ENCODE results near the gene IGFBP7. TPM values are rescaled to one million over a fixed set of nuclear protein-coding genes. Genes with fewer than 3 reads are reported as not detected.

IGFBP7 gene
- polyA plus RNA-seq, 2 of the 4 experiments (the other 2 are of a cell fraction): 133 to 227 TPM

DNA sequence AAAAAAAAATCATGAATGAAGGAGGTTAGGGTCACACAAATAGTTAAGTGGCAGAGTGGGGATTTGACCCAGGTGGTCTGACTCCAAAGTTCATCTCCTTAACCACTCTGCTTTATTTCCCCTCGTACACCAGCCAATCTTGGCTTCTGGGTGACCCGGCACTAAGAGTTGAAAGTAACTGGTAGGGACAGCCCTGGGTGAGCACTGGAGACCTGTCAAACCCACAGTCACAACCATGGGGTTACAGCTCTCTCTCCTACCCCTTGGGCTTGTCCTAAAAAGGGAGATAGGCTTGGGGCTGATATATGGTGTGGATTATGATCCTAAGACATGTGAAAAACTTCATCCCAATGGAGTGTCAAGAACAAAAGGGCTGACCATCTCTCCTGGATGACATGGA, 12.5 kb downstream of the IGFBP7 start:
- FAIRE-seq (no peak), ATAC-seq (no peak), DNase-seq (ENCODE audit: low read depth in 1 of 2, low spot score in 1 of 2) (no peak)
- CTCF ChIA-PET: interaction anchor here (1.1 kb wide), 1 partner anchor 18 kb away, joined by 4 read pairs; no protein-coding TSS in a partner anchor
- peak overlapping the region; percentile 48 to 79; a peak in 5 of 6 replicates for H3K27ac ChIP-seq
- H3K4me2 ChIP-seq: no peak overlapping the region
- TF ChIP-seq, protein P1, sequence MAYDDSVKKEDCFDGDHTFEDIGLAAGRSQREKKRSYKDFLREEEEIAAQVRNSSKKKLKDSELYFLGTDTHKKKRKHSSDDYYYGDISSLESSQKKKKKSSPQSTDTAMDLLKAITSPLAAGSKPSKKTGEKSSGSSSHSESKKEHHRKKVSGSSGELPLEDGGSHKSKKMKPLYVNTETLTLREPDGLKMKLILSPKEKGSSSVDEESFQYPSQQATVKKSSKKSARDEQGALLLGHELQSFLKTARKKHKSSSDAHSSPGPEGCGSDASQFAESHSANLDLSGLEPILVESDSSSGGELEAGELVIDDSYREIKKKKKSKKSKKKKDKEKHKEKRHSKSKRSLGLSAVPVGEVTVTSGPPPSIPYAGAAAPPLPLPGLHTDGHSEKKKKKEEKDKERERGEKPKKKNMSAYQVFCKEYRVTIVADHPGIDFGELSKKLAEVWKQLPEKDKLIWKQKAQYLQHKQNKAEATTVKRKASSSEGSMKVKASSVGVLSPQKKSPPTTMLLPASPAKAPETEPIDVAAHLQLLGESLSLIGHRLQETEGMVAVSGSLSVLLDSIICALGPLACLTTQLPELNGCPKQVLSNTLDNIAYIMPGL (CRISPR knock-in tag; IDR thresholded peaks at IDR 0.05; ENCODE audit: borderline replicate concordance): no peak
- TF ChIP-seq JUNB (IDR thresholded peaks at IDR 0.05) (no peak), CBX2 (IDR thresholded peaks at IDR 0.05; ENCODE audit: borderline replicate concordance, low read depth) (no peak), TP53 (CRISPR knock-in tag; IDR thresholded peaks at IDR 0.05) (no peak), SMC3 (IDR thresholded peaks at IDR 0.05) (no peak), RFX5 (IDR thresholded peaks at IDR 0.05) (no peak), ZC3H11A (IDR thresholded peaks at IDR 0.05) (no peak)
- TF ChIP-seq, protein P2, sequence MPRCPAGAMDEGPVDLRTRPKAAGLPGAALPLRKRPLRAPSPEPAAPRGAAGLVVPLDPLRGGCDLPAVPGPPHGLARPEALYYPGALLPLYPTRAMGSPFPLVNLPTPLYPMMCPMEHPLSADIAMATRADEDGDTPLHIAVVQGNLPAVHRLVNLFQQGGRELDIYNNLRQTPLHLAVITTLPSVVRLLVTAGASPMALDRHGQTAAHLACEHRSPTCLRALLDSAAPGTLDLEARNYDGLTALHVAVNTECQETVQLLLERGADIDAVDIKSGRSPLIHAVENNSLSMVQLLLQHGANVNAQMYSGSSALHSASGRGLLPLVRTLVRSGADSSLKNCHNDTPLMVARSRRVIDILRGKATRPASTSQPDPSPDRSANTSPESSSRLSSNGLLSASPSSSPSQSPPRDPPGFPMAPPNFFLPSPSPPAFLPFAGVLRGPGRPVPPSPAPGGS (IDR thresholded peaks at IDR 0.05): no peak
- H3K4me1 ChIP-seq: peaks cover 99% of the 10 kb centered on the region
- H3K4me3 ChIP-seq: no peak overlapping the region
- WGBS (ENCODE audit: missing lambda C conversion rate): 93% methylated on average over 2 of the region's 2 CpGs
- H3K9me3 ChIP-seq: no peaks in the 10 kb centered on the region
- POLR2A ChIA-PET: no interaction called here

DNA sequence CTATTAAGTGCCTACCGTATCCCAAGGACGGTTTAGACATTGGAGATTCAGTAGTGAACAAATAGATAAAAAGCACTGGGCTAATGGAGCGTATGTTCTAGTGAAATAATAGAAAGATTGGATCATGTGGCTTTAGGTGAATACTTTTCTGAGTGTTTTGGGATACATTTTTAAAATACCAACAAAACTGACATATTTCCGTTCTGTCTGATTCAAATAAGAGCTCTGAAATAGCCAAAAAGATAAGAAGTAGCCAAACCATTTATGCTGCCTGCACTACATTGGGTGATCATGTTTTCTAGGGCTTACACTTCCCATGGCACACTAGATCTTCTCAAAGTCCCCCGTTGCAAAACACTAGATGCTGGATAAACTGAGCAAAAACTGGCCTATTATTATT, 14.2 kb downstream of the IGFBP7 start:
- 74% methylated on average over 5 of the region's 5 CpGs for WGBS (ENCODE audit: missing lambda C conversion rate)
- peaks cover 93% of the 10 kb centered on the region for H3K4me1 ChIP-seq
- FAIRE-seq: no peak
- peak overlapping the region; percentile 65 to 86; a peak in 5 of 6 replicates for H3K27ac ChIP-seq
- no peaks in the 10 kb centered on the region for H3K9me3 ChIP-seq
- POLR2A ChIA-PET: no interaction called here
- ATAC-seq: no peak
- H3K4me3 ChIP-seq: no peak overlapping the region
- DNase-seq (ENCODE audit: low read depth in 1 of 2, low spot score in 1 of 2): no peak
- CTCF ChIA-PET: no interaction called here
- peak overlapping the region; percentile 74; the same call in 2 of the 3 replicates for H3K4me2 ChIP-seq
- TF ChIP-seq, protein P3, sequence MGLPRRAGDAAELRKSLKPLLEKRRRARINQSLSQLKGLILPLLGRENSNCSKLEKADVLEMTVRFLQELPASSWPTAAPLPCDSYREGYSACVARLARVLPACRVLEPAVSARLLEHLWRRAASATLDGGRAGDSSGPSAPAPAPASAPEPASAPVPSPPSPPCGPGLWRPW (IDR thresholded peaks at IDR 0.05): no peak

DNA sequence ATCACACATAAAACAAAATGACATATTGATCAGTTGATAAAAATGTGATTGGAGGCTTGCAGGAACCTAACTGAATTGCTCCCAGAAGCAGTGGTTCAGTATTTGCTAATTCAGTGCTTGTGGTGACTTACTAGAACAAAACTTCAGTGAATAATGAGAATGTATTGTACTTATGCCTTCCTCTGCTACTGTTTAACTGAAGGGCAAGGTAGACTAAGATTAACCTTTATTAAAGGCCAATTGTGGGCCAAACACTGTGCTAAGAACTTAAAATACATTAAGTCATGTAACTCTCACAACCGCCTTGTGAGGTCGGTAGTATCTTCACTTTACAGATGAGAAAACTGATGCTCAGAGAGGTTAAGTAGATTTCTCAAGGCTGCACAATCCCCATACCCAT, 14.9 kb downstream of the IGFBP7 start:
- 33% methylated on average over 2 of the region's 2 CpGs for WGBS (ENCODE audit: missing lambda C conversion rate)
- peak overlapping the region; percentile 65 to 86 for H3K27ac ChIP-seq
- DNase-seq (ENCODE audit: low read depth in 1 of 2, low spot score in 1 of 2) (no peak), ATAC-seq (peak in 1 of 2 experiments; percentile 13; a peak in 2 of 6 replicates), FAIRE-seq (no peak)
- no peak for TF ChIP-seq CEBPB (IDR thresholded peaks at IDR 0.05)
- TF ChIP-seq, protein P4, sequence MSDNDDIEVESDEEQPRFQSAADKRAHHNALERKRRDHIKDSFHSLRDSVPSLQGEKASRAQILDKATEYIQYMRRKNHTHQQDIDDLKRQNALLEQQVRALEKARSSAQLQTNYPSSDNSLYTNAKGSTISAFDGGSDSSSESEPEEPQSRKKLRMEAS (IDR thresholded peaks at IDR 0.05): no peak
- no peak for TF ChIP-seq TP53 (CRISPR knock-in tag; IDR thresholded peaks at IDR 0.05)
- no peak for TF ChIP-seq JUN (IDR thresholded peaks at IDR 0.05)
- TF ChIP-seq JUNB (IDR thresholded peaks at IDR 0.05): no peak
- TF ChIP-seq CBX2 (IDR thresholded peaks at IDR 0.05; ENCODE audit: borderline replicate concordance, low read depth): no peak
- no peak for TF ChIP-seq NPAS2 (CRISPR knock-in tag; IDR thresholded peaks at IDR 0.05; ENCODE audit: borderline replicate concordance)
- TF ChIP-seq TFCP2L1 (CRISPR knock-in tag; IDR thresholded peaks at IDR 0.05): no peak
- TF ChIP-seq CHD2 (IDR thresholded peaks at IDR 0.05; ENCODE audit: low read length, partially characterized antibody): no peak
- TF ChIP-seq POLR2AphosphoS2 (conservative IDR thresholded peaks at IDR 0.05; ENCODE audit: low read length): no peak
- no peak for TF ChIP-seq HOXB5 (CRISPR knock-in tag; IDR thresholded peaks at IDR 0.05)
- no peak for TF ChIP-seq RFX5 (IDR thresholded peaks at IDR 0.05)
- TF ChIP-seq ZNF302 (CRISPR knock-in tag; IDR thresholded peaks at IDR 0.05): no peak
- peaks cover 86% of the 10 kb centered on the region for H3K4me1 ChIP-seq
- CTCF ChIA-PET: no interaction called here
- H3K4me3 ChIP-seq: no peak overlapping the region
- H3K9me3 ChIP-seq: no peaks in the 10 kb centered on the region
- POLR2A ChIA-PET: no interaction called here
- H3K4me2 ChIP-seq: peak overlapping the region; percentile 74
